Prostate gland (tissue), 2 donors: Measurements from ENCODE around the gene HOXA4.

Experiments used
- CTCF ChIP-seq, 4 experiments: fragments of 200-600 bp in 2 of 4; fragments of 450-650 bp in 2 of 4; sonication (generic) in 2 of 4; IDR thresholded peaks; 1 replicate in 3 of 4; 2 replicates in 1 of 4; pipeline ENCODE4 v1.5.1; 2016 to 2019; ENCODE audit warnings: antibody characterized with exemption in 4 of 4, mild to moderate bottlenecking in 2 of 4, moderate library complexity in 2 of 4
- POLR2AphosphoS5 ChIP-seq: sonication (generic); formaldehyde crosslinking; IDR thresholded peaks from one replicate; pipeline ENCODE4 v1.6.1; 2017; ENCODE audit warnings: antibody characterized with exemption

- TF ChIP-seq CTCF (IDR thresholded peaks at IDR 0.05) (no peak), POLR2AphosphoS5 (no peak)
Measured at GRCh38 chr7:27145165-27145913, 14.8 kb upstream of the HOXA4 start.
